K562 (cell line): ENCODE data around the gene SEC24C. TPM values are rescaled to one million over a fixed set of nuclear protein-coding genes. Genes with fewer than 3 reads are reported as not detected.

Experiments used
- DIDO1 ChIP-seq: fragments of 450-650 bp; IDR thresholded peaks from 2 replicates; pipeline ENCODE4 v1.6.1; 2016; ENCODE audit warnings: low read depth, missing biosample characterization, missing genetic modification characterization
- NKRF ChIP-seq: fragments of 450-650 bp; IDR thresholded peaks from 2 replicates; pipeline ENCODE4 v1.6.1; 2016; ENCODE audit warnings: borderline replicate concordance
- TCF15 ChIP-seq: fragments of 250-450 bp; sonication (Bioruptor Pico); IDR thresholded peaks from 2 replicates; pipeline ENCODE4 v1.8.0; 2022; ENCODE audit warnings: moderate library complexity, mild to moderate bottlenecking, inconsistent platforms
- ZBED1 ChIP-seq: IDR thresholded peaks from 2 replicates; pipeline ENCODE4 v1.6.1; 2014
- ZBTB17 ChIP-seq: fragments of 450-650 bp; formaldehyde crosslinking; IDR thresholded peaks from 2 replicates; pipeline ENCODE4 v1.4.0; 2020; ENCODE audit warnings: mild to moderate bottlenecking
- ZMIZ1 ChIP-seq, 2 experiments: fragments of 150-350 bp in 1 of 2; IDR thresholded peaks; 2 replicates each; pipeline ENCODE4 v1.6.1; 2012 to 2016; ENCODE audit warnings: low read depth in 2 of 2, low read length in 2 of 2, mild to moderate bottlenecking in 1 of 2, moderate library complexity in 1 of 2
- polyA plus RNA-seq, 8 experiments: library from polyadenylated mRNA; depleted of rRNA in 4 of 8; stranded (reverse) in 5 of 8; unstranded in 3 of 8; fragments of >200 nt; fragmentation: Nextera tagmentation in 2 of 8; fragmentation: Illumina TruSeq in 1 of 8; extraction: Ambion mirVana in 2 of 8; extraction: Trizol in 1 of 8; gene quantifications; 2 replicates each; pipeline versions ENCODE4 v1.2.1 to v1.2.3, GENCODE V29; 2011 to 2014; ENCODE audit warnings: inconsistent platforms in 1 of 8, missing spikeins in 1 of 8
- total RNA-seq, 7 experiments: library from RNA; depleted of rRNA in 6 of 7; stranded (reverse); fragments of >200 nt in 6 of 7; fragmentation: Illumina TruSeq in 2 of 7; extraction: Trizol in 2 of 7; gene quantifications; 2 replicates each; pipeline versions ENCODE4 v1.2.1 to v1.2.3, GENCODE V29; 2011 to 2021; ENCODE audit warnings: low replicate concordance in 1 of 7
- TF ChIP-seq, protein P1 (sequence below), 2 experiments: fragments of 450-650 bp; IDR thresholded peaks; 2 replicates each; pipeline ENCODE4 v1.6.1; 2018; ENCODE audit warnings: mild to moderate bottlenecking in 2 of 2, low read depth in 1 of 2; ENCODE audit not compliant: partially characterized antibody in 2 of 2
- TF ChIP-seq, protein P2 (sequence below): fragments of 450-650 bp; formaldehyde crosslinking; conservative IDR thresholded peaks from 2 replicates; pipeline ENCODE4 v1.4.0; 2022; ENCODE audit warnings: mild to moderate bottlenecking, missing genetic modification characterization
- TF ChIP-seq, protein P3 (sequence below): fragments of 450-650 bp; IDR thresholded peaks from 2 replicates; pipeline ENCODE4 v1.6.1; 2017; ENCODE audit warnings: antibody characterized with exemption, mild to moderate bottlenecking

Gene SEC24C
- total and polyA plus RNA-seq, 9 of the 15 experiments (the other 6 are each of a cell fraction or from before 2014, with no cell fraction given), result 19.0 to 115 (median 70.5) TPM

DNA sequence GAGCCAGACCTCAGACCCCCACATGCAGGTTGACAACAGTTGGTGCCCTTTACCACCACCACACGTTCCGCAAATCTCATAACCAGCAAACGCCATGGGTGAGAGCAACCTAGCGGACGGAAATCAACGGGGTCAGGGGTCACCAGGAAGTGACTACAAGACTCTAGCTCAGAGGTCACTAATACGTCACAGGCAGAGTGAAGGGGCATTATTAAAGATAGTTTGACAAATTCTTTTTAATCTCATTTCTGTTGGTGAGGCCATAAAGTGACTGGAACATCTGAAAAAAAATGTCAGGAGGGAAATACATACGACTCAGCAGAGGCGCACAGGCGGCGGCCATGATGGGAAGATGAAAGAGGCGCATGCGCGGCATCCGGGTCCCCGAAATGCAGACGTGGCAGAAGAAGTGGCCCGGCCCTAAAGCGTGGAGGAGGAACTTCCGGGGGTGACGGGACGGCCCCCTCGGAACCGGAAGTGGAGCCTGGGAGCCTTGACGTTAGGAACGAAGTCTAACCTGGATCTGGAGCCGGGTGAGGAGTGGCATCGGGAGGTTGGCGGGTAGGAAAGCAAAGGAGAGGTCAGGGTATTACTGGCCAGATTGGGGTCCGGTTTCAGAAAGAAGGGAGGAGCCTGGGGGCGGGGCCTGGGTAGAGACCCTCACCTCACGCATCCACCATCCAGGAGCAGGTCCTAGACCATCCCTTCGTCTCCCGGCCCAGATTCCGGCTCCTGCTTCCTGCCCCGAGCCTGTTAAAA is at the start of gene SEC24C (continued):
- TF ChIP-seq, protein P1, sequence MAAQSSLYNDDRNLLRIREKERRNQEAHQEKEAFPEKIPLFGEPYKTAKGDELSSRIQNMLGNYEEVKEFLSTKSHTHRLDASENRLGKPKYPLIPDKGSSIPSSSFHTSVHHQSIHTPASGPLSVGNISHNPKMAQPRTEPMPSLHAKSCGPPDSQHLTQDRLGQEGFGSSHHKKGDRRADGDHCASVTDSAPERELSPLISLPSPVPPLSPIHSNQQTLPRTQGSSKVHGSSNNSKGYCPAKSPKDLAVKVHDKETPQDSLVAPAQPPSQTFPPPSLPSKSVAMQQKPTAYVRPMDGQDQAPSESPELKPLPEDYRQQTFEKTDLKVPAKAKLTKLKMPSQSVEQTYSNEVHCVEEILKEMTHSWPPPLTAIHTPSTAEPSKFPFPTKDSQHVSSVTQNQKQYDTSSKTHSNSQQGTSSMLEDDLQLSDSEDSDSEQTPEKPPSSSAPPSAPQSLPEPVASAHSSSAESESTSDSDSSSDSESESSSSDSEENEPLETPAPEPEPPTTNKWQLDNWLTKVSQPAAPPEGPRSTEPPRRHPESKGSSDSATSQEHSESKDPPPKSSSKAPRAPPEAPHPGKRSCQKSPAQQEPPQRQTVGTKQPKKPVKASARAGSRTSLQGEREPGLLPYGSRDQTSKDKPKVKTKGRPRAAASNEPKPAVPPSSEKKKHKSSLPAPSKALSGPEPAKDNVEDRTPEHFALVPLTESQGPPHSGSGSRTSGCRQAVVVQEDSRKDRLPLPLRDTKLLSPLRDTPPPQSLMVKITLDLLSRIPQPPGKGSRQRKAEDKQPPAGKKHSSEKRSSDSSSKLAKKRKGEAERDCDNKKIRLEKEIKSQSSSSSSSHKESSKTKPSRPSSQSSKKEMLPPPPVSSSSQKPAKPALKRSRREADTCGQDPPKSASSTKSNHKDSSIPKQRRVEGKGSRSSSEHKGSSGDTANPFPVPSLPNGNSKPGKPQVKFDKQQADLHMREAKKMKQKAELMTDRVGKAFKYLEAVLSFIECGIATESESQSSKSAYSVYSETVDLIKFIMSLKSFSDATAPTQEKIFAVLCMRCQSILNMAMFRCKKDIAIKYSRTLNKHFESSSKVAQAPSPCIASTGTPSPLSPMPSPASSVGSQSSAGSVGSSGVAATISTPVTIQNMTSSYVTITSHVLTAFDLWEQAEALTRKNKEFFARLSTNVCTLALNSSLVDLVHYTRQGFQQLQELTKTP (IDR thresholded peaks at IDR 0.05; ENCODE audit: low read depth in 1 of 2, partially characterized antibody in 2 of 2), result peak; percentile 37 to 94
- TF ChIP-seq, protein P2, sequence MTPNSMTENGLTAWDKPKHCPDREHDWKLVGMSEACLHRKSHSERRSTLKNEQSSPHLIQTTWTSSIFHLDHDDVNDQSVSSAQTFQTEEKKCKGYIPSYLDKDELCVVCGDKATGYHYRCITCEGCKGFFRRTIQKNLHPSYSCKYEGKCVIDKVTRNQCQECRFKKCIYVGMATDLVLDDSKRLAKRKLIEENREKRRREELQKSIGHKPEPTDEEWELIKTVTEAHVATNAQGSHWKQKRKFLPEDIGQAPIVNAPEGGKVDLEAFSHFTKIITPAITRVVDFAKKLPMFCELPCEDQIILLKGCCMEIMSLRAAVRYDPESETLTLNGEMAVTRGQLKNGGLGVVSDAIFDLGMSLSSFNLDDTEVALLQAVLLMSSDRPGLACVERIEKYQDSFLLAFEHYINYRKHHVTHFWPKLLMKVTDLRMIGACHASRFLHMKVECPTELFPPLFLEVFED (CRISPR knock-in tag), result peak; percentile 96
- TF ChIP-seq DIDO1 (tag), result peak; percentile 38
- TF ChIP-seq, protein P3, sequence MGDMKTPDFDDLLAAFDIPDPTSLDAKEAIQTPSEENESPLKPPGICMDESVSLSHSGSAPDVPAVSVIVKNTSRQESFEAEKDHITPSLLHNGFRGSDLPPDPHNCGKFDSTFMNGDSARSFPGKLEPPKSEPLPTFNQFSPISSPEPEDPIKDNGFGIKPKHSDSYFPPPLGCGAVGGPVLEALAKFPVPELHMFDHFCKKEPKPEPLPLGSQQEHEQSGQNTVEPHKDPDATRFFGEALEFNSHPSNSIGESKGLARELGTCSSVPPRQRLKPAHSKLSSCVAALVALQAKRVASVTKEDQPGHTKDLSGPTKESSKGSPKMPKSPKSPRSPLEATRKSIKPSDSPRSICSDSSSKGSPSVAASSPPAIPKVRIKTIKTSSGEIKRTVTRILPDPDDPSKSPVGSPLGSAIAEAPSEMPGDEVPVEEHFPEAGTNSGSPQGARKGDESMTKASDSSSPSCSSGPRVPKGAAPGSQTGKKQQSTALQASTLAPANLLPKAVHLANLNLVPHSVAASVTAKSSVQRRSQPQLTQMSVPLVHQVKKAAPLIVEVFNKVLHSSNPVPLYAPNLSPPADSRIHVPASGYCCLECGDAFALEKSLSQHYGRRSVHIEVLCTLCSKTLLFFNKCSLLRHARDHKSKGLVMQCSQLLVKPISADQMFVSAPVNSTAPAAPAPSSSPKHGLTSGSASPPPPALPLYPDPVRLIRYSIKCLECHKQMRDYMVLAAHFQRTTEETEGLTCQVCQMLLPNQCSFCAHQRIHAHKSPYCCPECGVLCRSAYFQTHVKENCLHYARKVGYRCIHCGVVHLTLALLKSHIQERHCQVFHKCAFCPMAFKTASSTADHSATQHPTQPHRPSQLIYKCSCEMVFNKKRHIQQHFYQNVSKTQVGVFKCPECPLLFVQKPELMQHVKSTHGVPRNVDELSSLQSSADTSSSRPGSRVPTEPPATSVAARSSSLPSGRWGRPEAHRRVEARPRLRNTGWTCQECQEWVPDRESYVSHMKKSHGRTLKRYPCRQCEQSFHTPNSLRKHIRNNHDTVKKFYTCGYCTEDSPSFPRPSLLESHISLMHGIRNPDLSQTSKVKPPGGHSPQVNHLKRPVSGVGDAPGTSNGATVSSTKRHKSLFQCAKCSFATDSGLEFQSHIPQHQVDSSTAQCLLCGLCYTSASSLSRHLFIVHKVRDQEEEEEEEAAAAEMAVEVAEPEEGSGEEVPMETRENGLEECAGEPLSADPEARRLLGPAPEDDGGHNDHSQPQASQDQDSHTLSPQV, result 0 out of 2 replicates have a peak, but pooled peaks have one; percentile 65
- peak; percentile 83; the same call in 1 of the 2 replicates for TF ChIP-seq TCF15 (CRISPR knock-in tag)
- TF ChIP-seq NKRF, result peak; percentile 87
- peak in 1 of 2 experiments; percentile 17; a peak in 1 of 4 replicates for TF ChIP-seq ZMIZ1 (IDR thresholded peaks at IDR 0.05; ENCODE audit: low read depth in 2 of 2, low read length in 2 of 2)
- peak; percentile 65 for TF ChIP-seq ZBED1
- 0 out of 2 replicates have a peak, but pooled peaks have one; percentile 10 for TF ChIP-seq ZBTB17 (CRISPR knock-in tag)
